DOHH2 (cell line): Measurements from ENCODE around the gene AVPR2.

Experiments used
- EZH2phosphoT487 ChIP-seq: fragments of 200-600 bp; sonication (generic); IDR thresholded peaks from 2 replicates; pipeline ENCODE4 v1.6.1; 2017; ENCODE audit warnings: borderline replicate concordance, mild to moderate bottlenecking, antibody characterized with exemption, low read length, moderate library complexity, mixed read lengths
- TF ChIP-seq, protein P1 (sequence below): fragments of 200-600 bp; sonication (generic); IDR thresholded peaks from one replicate; pipeline ENCODE4 v1.5.1; 2014; ENCODE audit warnings: antibody characterized with exemption, mild to moderate bottlenecking, low read depth, low read length; ENCODE audit not compliant: poor library complexity, severe bottlenecking

GRCh38 chrX:153880440-153880815 is 24.0 kb upstream of the AVPR2 start:
- TF ChIP-seq EZH2phosphoT487, result no peak
- TF ChIP-seq, protein P1, sequence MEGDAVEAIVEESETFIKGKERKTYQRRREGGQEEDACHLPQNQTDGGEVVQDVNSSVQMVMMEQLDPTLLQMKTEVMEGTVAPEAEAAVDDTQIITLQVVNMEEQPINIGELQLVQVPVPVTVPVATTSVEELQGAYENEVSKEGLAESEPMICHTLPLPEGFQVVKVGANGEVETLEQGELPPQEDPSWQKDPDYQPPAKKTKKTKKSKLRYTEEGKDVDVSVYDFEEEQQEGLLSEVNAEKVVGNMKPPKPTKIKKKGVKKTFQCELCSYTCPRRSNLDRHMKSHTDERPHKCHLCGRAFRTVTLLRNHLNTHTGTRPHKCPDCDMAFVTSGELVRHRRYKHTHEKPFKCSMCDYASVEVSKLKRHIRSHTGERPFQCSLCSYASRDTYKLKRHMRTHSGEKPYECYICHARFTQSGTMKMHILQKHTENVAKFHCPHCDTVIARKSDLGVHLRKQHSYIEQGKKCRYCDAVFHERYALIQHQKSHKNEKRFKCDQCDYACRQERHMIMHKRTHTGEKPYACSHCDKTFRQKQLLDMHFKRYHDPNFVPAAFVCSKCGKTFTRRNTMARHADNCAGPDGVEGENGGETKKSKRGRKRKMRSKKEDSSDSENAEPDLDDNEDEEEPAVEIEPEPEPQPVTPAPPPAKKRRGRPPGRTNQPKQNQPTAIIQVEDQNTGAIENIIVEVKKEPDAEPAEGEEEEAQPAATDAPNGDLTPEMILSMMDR, result no peak
